ENCODE data around the gene TOM1L2.

DNA sequence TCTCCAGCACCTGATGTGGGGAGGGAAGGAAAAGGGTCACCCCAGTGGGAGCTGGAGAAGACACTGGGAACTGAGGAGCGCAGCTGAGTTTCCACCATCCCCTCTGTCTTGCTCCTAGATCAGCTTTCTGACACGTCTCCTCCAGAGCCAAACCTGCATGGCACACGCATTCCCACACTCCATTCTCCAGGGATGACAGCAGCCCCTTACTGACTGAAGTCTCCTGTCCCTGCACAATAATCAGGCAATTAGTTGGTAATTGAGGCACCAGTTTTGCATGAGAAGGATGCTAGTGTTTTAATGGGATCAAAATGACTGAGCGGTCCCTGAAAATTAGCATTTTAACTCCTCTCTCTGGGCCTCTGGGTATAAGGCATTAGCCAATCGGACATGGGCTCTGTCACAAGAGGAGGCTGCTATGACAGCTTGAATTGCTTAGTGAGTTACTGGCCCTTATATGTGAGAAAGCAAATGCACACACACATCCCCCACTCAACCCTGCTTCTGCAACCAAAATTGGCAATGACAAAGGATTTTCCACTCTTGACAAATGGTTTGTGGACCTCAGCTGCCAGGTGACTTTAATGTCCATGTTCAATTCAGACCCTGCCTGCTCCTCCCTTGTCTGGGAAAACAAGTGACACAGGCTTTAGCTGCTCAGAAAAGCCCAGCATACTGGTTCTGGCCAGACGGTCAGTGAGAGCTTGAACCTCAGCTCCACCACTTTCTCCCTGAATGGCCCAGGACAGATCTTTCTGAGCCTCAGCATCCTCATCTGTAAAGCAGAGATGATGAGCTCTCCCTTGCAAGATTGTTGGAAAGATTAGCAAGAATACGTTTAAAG is 78.2 kb downstream of the TOM1L2 start:
- TF ChIP-seq CTCF (IDR thresholded peaks at IDR 0.05), result no peak
- TF ChIP-seq POLR2A (IDR thresholded peaks at IDR 0.05), result no peak

Data from uterus (tissue), 2 donors.